Mucosa of descending colon (tissue), 3 donors: Measurements from ENCODE around the gene CALML6. TPM values are rescaled to one million over a fixed set of nuclear protein-coding genes. Genes with fewer than 3 reads are reported as not detected.

Experiments used
- ATAC-seq: fragments of 200-7000 bp; cut with Tn5 transposase; one replicate; pipeline ENCODE4 v1.9.1; 2020; ENCODE audit warnings: mild to moderate bottlenecking, moderate library complexity
- DNase-seq, 3 donors: peaks; one replicate each; pipeline ENCODE4 v3.0.0-alpha.2; 2020
- H3K36me3 ChIP-seq: fragments of 200-600 bp; one replicate; pipeline ENCODE4 v1.8.0; 2021; ENCODE audit warnings: low read depth, mild to moderate bottlenecking
- H3K4me1 ChIP-seq: fragments of 200-600 bp; one replicate; pipeline ENCODE4 v1.8.0; 2021; ENCODE audit warnings: low read depth, mild to moderate bottlenecking
- H3K4me3 ChIP-seq: fragments of 200-600 bp; one replicate; pipeline ENCODE4 v1.8.0; 2021; ENCODE audit warnings: mild to moderate bottlenecking
- H3K9me3 ChIP-seq: fragments of 200-600 bp; one replicate; pipeline ENCODE4 v1.8.0; 2021; ENCODE audit warnings: mild to moderate bottlenecking
- CTCF ChIP-seq: fragments of 200-600 bp; IDR thresholded peaks from one replicate; pipeline ENCODE4 v1.8.0; 2022; ENCODE audit warnings: antibody characterized with exemption, mild to moderate bottlenecking
- intact Hi-C, 2 donors: fragments of 100-400 bp; cut with DNase I in 1 of 2; cut with micrococcal nuclease in 1 of 2; formaldehyde crosslinking; loops; one replicate each; pipeline versions ENCODE4 v1.11.0 to v1.11.1; 2022; cut with DNase I, micrococcal nuclease
- long read RNA-seq, 2 donors: library from polyadenylated mRNA; unstranded; transcript quantifications; one replicate each; pipeline ENCODE4 v2.0.0, GENCODE V29; 2019 to 2021
- total RNA-seq, 3 donors: library from RNA; stranded (reverse); fragmentation: NEBNext Ultra II Directional in 2 of 3; extraction: Animal tissue kit (Norgen Biotek cat#: 25700) in 2 of 3; gene quantifications; one replicate each; pipeline versions ENCODE4 v1.2.1 to v1.2.4, GENCODE V29; 2021 to 2023
- donor health status: DM: no; HTN: no; CAD: no; lungs with moderate emphysema.
- donor health status: DM: no; HTN: no; CAD: no.
- donor health status: DM: no; HTN: yes; CAD: no.

The CALML6 gene
- 1 to 10 TPM in 1 of 3 donors, under 1 TPM in 2; 0.32 to 1.2 (median 0.43) TPM for total RNA-seq
- long read RNA-seq, donor 1 = 0 reads
- long read RNA-seq, donor 2 = 0 reads

- Histone ChIP-seq H3K4me1 (peaks cover 21% of the 10 kb centered on the region), H3K36me3 (peaks cover 4% of the 10 kb centered on the region), H3K4me3 (no peak within 1 kb of the TSS), H3K9me3 (no peaks in the 10 kb centered on the region)
- no peak for DNase-seq
- intact Hi-C loops = loop anchor here in 1 of 2 donors (10.0 kb wide), 1 partner anchor 220 kb away; the partner anchor contains the start of gene SLC35E2B
- ATAC-seq = no peak
- no peak for TF ChIP-seq CTCF
Observed at GRCh38 chr1:1914971-1915692, at the start of gene CALML6. Gene CALML6, plus strand, starts transcription at chr1:1915260. Its CDS starts 21 bp downstream, at chr1:1915281.

GRCh38 chr1:1867164-1867563 lies 47.9 kb upstream of the CALML6 start:
- no peaks in the 10 kb centered on the region for H3K9me3 ChIP-seq
- ATAC-seq = no peak
- H3K36me3 ChIP-seq = no peaks in the 10 kb centered on the region
- H3K4me1 ChIP-seq = peaks cover 11% of the 10 kb centered on the region
- DNase-seq = no peak
- intact Hi-C loops = no loop called here
- H3K4me3 ChIP-seq = no peak overlapping the region
- TF ChIP-seq CTCF = no peak

GRCh38 chr1:1869469-1869868 lies 45.6 kb upstream of the CALML6 start:
- peaks cover 34% of the 10 kb centered on the region for H3K4me1 ChIP-seq
- ATAC-seq (peak; percentile 4), DNase-seq (no peak)
- no peak for TF ChIP-seq CTCF
- no peaks in the 10 kb centered on the region for H3K9me3 ChIP-seq
- no peaks in the 10 kb centered on the region for H3K36me3 ChIP-seq
- intact Hi-C loops = no loop called here
- no peak overlapping the region for H3K4me3 ChIP-seq

- Histone ChIP-seq H3K36me3 (no peaks in the 10 kb centered on the region), H3K4me1 (peaks cover 30% of the 10 kb centered on the region), H3K9me3 (no peaks in the 10 kb centered on the region), H3K4me3 (no peak overlapping the region)
- intact Hi-C loops = no loop called here
- DNase-seq = no peak
- ATAC-seq = no peak
- TF ChIP-seq CTCF = no peak
Observed at GRCh38 chr1:1872329-1872994, 42.6 kb upstream of the CALML6 start.

- peaks cover 30% of the 10 kb centered on the region for H3K4me1 ChIP-seq
Observed at GRCh38 chr1:1873186-1873585, 41.9 kb upstream of the CALML6 start.

More at GRCh38 chr1:1873186-1873585, 41.9 kb upstream of the CALML6 start:
- intact Hi-C loops = no loop called here
- Histone ChIP-seq H3K9me3 (no peaks in the 10 kb centered on the region), H3K36me3 (no peaks in the 10 kb centered on the region), H3K4me3 (no peak overlapping the region)
- peak; percentile 71 to 86 (median 76) for DNase-seq
- peak; percentile 96 for ATAC-seq
- no peak for TF ChIP-seq CTCF
